ENCODE results near the gene DDX24.

DNA sequence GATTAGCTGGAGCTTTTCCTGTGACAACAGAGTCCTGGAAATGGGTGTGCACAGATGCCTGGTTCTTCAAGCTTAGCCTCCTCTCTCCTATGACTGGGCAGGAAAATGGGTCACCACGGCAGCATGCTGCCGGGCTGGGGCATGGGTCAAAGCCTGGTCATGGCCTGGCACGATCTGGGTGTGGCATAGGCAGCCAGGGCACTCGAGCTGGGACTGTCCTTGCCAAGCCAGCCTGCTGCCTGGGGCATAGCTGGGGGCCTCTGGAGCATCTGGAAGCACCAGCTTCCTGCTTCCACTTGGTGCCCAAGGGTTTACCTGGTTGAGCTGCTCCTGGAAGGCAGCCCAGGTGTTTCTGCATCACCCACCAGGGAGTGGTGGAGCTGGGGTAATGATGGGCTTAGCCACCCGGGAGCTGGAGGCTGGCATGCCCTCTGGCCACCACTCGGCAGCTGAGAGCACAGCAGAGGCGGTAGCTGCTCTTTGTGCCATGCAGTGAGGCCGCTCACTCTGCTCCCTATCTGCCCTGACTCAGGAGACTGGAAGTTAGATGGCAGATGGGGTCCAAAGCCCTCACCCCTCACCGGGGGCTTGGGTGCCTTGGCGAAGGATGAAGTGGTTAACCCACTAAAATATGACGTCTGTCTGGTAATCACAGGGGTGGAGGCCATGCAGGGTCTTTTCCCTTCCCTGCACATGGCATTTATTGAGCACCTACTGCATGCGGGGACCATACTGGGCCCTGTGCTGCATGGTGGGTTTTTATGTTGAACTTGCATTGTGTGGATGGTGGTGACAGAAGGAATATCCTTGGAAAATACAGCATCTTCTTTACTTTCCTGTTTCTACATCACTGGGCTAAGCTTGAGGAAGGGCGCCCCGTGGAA lies 53.2 kb downstream of the DDX24 start:
- TF ChIP-seq EZH2 (IDR thresholded peaks at IDR 0.05; ENCODE audit: insufficient read depth, low read length) = no peak
- TF ChIP-seq, protein P1, sequence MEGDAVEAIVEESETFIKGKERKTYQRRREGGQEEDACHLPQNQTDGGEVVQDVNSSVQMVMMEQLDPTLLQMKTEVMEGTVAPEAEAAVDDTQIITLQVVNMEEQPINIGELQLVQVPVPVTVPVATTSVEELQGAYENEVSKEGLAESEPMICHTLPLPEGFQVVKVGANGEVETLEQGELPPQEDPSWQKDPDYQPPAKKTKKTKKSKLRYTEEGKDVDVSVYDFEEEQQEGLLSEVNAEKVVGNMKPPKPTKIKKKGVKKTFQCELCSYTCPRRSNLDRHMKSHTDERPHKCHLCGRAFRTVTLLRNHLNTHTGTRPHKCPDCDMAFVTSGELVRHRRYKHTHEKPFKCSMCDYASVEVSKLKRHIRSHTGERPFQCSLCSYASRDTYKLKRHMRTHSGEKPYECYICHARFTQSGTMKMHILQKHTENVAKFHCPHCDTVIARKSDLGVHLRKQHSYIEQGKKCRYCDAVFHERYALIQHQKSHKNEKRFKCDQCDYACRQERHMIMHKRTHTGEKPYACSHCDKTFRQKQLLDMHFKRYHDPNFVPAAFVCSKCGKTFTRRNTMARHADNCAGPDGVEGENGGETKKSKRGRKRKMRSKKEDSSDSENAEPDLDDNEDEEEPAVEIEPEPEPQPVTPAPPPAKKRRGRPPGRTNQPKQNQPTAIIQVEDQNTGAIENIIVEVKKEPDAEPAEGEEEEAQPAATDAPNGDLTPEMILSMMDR (IDR thresholded peaks at IDR 0.05; ENCODE audit: insufficient read depth, low read depth, low read length) = no peak
